ENCODE results near the gene AGPAT2.

GRCh38 chr9:136644593-136645351 is 42.5 kb downstream of the AGPAT2 start:
- TF ChIP-seq CTCF (IDR thresholded peaks at IDR 0.05; ENCODE audit: poor library complexity), result peak; percentile 77
- TF ChIP-seq EZH2phosphoT487 (IDR thresholded peaks at IDR 0.05; ENCODE audit: low read depth, severe bottlenecking, unreplicated experiment), result no peak
- TF ChIP-seq EZH2 (IDR thresholded peaks at IDR 0.05; ENCODE audit: borderline replicate concordance), result no peak
